HG03280 (cell line): ENCODE data around the gene AHDC1.
"Not testable (repeated sequence)": the region's sequence is repeated elsewhere in the genome, so short reads cannot be mapped to it uniquely, and the experiment has no call there.

ENCODE experiments used
- ATAC-seq: cut with Tn5 transposase; IDR thresholded peaks from one replicate; pipeline ENCODE4 v1.9.1; 2021; ENCODE audit warnings: mild to moderate bottlenecking, moderate library complexity; ENCODE audit not compliant: unreplicated experiment

Gene AHDC1

DNA sequence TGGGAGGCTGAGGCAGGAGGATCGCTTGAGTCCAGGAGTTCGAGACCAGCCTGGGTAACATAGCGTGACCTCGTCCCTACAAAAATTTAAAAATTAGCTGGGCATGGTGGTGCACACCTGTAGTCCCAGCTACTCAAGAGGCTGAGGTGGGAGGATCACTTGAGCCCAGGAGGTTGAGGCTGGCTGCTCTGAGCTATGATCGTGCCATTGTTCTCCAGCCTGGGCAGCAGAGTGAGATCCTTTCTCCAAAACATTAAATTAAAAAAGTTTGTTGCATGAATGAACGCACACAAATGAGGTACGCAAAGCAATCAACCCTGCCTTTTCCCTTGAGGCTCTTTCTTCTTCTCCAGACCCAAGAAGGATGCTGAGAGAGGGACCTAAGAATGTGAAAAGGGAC, 50.1 kb downstream of the AHDC1 start:
- ATAC-seq = not testable (repeated sequence)

DNA sequence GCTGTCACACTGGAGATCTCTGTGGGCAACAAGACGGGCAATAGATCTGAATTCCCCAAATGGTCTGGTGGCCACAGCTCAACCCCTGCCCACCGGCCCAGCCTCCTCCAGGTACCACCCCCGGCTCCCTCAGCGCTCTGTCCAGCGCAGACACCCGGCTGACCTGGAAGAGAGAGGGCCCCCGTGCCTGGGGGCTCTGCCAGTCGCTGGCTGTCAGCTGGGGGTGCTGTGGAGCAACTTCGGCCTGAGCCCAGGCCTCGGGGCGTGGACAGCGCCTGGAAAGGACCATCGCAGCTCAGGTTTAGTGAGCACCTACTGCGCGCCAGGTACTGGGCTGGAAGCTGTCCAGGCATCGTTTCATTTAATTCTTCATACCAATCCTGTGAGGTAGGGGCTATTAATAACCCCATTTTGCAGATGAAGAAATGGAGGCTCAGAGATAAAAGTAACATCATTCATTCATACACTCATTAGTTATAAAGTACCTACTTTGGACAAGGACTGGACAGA, 51.0 kb downstream of the AHDC1 start:
- ATAC-seq = no peak

DNA sequence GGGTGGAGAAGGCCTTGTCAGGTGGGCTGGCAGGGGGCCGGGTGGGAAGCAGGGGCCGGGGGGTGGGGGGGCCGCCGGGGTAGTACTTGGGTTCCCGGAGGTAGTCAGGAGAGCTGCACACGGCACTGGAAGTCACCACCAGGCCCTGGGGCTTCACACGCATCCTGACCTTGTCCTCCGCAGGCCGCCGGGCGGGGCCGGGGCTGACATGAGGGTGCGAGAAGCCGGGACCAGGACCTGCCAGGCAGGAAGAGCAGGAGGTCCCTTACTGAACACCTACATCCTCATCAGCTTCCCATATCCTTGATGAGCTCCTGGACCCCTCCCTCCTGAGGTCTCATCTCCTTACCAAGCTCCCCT, 52.0 kb downstream of the AHDC1 start:
- ATAC-seq = no peak

DNA sequence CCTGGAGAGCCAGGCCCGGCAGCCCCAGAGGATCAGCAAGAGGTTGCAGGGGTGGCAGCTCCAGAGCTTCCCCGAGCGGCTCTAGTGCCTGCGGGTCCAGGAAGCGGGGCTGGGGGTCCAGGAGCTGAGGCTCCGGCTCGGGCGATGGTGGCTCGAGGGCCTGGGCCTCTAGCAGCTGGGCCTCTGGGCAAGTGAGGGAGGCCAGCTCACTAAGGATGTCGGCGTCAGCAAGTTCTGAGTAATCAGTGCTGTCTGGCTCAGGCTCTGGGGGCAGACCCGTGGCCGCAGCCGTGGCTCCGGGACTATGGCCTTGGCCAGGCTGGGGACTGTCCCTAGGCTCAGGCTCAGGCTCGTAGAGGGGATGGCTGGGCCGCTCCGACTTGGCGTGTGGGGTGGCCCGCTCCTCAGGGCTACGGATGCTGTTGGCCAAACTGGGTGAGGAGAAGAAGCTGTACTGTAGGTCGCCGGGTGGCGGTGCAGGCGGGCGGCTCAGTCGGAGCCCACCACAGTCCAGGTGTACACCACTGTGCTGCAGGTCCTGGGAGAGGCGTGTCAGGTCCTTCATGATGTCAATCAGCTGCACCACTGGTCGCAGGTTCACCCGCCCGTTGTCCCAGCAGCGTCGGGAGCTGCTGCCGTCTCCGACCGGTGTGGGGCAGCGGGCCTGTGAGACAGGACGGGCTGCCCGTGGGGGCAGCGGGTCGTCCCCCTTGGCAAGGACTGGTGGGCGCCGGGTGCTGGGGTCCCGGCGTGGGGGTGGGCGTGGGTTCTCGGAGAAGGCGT, 52.6 kb downstream of the AHDC1 start:
- no peak for ATAC-seq

DNA sequence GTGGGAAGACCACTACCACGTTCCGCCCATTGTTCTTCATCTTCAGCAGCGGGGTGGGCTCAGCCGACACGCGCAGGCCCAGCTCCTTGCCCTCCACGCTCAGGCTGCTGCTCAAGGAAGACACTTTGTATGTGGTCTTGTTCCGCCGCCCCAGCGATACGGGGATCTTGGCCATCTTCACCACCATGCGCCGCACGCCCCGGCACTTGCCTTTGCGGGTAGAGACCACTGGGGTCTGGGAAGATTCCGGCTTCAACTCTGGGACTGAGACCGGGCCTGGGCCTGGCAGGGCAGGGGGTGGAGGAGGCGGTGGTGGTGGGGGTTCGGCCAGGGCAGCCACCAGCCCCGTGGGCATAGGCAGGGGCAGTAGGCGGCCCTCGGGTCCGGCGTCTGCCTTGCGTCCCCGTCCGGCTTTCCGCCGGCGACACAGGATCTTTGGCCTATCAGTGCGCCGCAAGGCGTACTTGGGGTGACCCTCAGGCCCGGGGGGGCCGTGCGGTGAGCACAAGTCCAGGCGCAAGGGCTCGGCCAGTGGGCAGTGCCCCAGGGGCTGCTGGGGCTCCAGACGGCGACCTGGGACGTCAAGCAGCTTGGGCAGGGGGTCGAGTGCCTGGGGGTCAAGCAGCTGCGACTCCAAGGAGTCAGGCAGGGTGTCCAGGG, 53.3 kb downstream of the AHDC1 start:
- ATAC-seq = no peak

DNA sequence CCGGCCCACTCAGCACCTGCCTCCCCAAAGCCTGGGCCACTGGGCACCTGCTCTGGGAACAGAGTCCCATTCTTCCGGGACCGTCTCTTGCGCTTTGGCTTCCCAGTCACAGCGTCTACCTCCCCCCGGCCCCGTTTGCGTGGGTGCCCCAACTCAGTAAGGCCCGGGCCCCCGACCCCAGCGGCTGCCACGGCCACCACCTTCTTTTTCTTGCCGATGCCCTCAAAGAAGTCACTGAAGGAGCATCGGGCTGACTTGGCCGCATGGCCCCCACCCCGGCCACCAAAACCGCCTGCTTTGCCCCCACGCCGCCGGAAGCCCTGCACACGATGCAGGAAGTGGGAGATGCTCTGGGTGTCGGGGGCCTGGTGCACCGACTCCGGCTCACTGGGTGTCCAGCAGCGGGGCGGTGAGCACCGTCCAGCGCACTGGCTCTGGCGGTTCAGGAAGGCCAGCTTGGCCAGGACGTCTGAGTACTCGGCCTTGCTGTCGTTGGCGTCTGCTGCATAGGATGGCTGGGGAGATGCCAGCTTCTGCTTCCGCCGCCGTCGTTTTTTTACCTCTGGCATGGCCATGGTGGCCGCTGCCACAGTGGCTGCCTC, 54.0 kb downstream of the AHDC1 start:
- no peak for ATAC-seq

DNA sequence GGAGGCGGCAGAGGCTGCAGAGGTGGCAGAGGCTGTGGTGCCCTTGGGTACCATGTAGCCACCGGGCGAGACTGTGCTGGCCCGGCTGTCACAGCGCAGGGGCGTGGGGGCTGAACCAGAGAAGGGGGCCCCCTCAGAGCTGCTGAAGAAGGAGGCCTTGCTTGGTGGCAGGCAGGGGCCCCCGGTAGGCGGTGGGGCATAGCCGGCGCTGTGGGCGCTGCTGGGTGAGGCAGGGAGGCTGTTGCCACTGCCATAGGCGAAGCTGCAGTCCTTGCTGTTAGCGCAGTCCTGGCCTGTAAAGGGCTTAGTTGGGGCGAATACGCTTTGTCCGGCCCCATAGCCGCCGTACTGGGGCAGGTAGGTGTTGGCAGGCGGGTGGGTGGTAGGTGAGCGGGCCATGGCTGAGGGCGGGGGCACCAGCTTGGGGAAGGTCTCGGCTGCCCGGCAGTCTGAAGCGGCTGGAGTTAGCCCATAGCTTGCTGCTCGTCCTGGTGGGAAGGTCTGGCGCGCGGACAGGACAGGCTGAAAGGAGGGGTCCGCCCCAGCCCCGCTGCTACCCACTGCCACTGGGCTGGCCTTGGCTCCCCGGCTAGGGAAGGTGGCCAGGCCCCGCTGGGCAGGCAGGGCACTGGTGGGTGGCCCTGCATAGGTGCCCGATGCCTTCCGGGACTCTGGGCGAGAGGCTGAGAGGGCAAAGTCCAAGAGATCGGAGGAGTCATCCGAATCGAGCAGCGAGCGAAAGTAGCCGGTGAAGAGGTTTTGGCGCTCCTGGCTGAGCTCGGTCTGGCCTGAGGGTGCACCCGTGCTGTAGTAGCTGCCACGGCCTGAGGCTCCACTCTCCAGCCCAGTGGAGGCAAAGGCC, 54.9 kb downstream of the AHDC1 start:
- ATAC-seq = no peak

DNA sequence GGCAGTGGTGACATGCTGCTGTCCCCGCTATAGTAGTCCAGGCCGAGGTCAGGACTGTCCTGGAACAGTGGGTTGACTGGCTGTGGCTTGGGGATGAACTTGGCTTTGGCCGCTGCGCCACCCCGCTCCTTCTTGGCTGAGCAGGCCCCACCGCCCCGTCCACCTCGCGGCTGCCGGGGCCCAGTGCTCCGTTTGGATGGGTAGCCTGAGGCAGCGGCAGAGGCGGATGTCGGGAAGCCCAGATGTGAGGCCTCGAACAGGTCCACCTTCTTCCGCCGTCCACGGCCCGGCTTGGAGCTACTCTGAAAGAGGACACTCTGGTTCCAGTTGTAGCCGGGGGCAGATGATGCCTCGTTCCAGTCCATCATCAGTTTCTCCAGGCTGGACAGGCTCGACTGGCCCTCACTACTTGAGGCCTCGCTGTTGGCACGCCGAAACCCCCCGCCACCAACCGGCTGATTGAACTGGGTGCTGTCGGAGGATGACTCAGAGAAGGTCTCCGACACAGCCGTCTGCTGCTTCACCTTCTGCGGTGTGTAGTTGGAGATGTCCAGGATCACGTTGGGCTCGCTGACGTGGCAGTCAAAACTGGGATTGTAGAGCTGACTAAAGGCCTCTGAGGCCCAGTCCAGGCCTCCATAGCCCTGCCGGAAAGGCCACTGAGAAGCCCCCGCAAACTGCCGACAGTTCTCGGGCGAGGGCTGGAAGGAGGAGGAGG, 55.6 kb downstream of the AHDC1 start:
- ATAC-seq = no peak

DNA sequence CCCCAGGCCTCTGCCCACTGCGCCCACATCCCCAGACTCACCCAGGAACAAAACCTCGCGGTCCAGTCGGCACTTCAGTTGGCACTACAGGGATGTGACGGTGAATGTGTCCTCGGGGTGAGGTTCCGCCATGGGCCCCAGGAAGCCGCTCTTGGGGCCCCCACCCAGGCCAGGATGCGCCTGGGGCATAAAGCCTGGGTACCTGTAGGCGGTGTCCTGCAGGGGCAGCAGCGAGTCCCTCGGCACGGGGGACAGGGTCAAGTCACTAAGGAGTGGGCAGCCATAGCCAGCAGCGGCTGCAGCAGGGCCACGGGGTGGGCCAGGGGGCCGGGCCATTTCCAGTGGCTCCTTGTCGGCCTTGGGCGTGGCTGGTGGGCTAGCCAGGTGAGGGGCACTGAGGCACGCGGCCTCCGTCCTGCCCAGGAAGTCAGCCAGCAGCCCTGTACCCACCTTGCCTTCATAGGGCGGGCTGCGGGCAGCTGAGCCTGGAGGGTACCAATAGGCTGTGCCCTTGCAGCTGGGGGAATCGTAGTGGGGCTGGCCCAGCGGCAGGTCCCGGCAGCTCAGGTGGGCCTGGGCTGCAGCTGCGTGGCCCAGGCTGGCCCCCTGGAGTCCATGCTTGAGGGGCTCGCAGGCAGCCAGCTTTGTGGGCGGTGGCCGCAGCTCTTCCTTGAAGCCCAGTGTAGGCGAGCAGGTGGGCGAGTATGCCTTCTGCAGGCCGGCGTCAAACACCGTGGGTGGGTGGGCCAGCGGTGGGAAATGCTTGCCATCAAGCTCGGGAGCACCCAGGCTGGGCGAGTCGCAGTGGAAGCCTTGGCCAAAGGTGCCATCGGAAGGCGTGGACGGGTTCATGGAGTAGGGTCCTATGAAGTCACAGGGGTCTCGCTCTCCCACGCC, 56.5 kb downstream of the AHDC1 start:
- ATAC-seq = no peak

DNA sequence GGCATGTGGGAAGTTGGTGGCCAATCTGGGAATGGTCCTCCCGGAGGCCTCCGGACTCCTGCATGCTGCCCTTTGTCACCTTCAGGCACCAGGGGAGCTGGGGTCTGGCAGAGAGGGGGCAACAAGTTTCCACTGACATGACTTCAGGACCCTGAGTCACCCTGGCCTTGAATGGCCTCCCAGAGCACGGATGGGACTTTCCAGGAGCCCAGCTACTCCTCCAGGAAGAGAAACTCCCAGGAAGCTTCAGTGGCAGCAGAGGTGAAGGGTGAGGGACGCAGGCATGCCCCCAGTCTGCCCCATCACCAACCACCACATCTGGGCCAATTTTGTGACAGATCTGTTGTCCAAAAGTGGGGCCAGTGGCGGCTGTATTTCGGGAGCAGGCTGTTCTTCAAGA, 58.1 kb downstream of the AHDC1 start:
- ATAC-seq = no peak

DNA sequence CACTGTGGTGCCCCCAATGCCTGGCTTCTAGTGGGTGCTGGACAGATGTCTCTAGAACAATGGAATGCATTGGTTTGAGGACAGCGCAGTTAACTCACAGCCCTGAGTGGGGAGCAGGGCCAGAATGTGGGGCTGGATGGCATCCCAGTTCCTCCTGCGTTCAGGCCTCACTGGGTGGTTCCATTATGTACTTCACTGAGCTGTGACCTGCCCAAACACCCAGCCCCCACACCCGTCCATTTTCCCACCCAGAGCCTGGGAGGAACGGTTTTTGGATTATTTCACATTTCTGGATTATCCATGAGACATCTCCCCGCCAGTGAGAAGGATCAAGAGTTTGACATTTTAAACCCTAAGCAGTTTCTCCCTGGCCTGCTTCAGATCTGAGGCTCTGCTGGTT, 58.7 kb downstream of the AHDC1 start:
- no peak for ATAC-seq

DNA sequence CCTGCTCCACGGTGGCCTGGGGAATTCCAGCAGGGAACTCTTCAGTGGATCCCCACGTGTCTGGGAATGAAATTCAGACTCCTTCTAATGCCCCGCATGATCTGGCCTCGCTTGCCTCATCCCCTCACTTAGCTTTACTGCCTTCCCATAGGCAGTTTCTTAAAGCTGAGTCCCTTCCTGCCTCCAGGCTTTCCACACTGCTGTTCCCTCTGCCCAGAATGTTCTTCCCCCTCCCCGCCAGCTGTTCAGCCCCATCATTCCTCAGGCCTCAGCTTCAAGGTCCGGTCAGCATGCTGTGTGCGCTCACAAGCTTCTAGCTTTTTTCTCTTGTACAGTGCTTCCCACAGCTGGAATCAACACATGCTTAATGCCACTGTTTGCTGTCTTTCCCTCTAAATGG, 59.1 kb downstream of the AHDC1 start:
- ATAC-seq = no peak

DNA sequence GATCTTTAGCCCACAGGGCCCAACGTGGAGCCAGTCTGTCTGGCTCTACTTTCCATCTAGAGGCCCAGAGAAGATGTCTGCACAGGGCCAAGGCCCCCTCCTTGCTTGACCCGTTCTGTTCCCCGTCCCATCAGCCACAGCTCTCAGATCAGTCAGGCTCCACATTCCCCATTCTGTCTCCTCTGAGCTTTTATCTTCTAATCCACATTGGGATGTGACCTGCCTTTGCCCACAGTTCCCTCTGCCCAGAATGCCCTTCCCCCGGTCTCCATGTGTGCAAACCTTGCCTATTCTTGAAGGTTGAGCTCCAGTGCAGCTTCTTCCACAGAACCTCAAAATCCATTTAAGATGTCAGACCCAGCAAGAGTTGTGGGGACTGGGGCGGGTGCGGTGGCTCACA, 60.7 kb downstream of the AHDC1 start:
- no peak for ATAC-seq

DNA sequence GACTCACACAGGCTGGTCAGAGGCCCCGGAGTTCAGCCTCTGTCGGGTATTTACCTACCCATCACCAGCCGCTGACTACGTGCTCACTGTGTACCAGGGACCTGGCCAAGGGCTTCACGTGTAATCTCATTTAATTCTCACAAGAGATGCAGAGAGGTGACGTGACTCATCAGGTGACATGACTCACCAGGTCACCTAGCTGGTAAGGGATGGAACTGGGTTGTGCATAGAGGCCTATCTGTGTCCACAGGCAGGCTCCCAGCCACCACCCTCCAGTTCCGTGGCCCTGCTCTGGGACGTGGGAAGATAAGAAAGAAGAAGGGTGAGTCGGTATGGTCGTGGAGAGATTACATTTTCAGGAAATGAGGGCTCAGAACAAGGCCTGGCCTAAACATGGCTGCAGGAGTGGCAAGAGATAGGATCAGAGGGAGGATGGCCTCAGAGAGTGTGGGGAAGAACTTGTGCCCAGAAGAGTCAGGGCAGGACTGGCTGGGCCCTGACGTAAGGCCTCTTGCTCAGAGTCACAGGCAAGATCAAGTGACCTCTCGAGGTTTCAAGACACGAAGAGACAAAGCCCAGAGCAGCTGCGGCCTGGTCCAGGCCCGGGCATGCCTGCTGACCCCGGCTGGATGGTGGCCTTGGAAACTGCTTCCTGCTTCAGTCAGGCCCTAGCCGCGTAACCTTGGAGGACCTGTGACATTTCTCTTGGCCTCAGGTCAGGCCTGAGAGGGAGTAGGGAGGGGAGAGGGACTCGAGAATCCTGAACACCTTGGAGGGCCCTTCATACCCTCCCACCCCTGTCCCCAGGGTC, 61.3 kb downstream of the AHDC1 start:
- no peak for ATAC-seq

DNA sequence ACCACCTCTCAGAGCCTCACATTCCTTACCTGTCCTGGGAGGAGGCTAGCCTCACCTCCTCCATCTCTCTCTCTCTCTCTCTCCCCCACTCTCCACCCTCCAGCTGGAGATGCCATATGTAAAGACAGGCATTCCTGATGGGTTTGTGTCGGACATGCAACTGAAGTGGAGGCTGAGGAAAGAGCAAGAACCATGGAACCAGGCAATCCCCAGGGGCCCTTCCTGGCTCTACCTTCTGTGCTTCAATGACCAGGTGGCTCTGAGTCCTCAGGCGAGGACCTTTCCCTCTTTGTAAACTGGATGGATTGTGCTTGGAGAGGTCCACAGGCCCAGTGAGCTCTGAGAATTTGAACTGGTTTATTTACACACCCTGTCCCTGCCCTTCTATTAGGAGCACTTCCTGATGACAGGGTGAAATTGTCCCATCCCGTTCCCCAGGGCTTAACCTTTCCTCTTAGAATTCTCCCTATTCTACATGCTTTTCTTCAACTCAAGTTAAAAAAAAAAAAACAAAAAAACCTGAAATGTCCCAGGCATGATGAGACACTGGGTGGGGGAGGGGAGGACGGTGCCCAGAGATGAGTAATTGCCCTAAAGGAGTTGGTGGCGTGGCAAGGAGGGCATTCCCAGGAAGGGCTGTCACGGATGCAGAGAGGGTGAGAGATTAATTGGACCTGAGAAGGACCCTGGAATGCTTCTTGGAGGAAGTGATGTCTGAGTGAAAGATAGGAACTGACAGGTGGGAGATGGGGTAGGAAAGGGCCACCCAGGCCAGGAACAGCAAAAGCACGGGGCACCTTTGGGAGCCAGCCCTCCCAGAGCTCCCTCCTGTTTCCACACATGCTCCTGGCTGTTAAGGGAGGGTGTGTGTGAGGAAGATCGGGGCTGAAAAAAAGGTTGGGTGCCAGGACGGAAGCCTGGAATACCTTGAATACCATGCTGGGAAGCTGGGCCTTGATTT, 63.8 kb downstream of the AHDC1 start:
- no peak for ATAC-seq

DNA sequence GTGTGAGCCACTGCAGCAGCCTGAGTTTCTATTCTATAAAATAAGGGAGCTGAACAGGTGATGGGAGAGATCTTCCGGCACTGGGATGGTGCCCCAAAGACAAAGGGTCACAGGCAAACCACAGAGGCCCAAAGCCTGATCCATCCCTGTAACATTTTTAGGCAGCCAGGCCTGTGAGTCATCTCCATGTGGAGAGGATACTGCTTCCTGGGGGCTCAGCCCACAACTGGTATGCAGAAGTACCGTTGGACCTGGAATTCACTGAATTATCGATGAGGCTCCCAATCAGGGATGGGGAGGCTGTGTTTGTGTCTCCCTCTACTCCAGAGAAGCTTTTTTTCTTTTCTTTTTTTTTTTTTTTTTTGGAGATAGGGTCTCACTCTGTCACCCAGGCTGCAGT, 65.2 kb downstream of the AHDC1 start:
- no peak for ATAC-seq

DNA sequence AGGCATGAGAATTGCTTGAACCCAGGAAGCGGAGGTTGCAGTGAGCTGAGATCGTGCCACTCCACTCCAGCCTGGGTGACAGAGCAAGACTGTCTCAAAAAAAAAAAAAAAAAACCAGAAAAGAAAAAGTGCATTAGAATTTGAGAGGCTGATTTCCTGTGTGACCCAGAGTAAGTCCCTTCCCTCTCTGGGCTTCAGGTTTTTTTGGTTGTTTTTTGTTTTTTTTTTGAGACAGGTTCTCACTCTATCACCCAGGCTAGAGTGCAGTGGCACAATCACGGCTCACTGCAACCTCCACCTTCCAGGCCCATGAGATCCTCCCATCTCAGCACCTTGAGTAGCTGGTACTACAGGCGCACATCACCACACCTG, 65.7 kb downstream of the AHDC1 start:
- ATAC-seq = not testable (repeated sequence)

DNA sequence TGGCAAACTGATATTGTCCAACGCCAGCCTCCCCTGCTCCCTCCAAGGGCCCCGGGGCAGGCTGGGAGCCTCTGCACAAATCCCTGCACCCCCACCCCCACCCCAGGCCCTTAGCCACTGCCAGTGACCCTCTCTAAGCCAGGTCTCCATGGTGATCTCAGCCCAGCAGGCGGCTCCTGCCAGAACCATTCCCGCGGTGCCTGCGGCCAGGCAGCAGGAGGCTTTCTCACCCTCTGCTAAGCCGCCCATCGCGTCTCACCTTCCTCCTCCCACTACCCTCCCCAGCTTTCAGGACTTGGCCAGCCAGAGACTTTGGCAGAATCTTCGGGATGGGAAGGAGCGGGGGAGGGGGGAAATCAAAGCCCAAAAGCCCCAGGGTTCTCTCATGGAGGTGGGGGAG, 67.2 kb downstream of the AHDC1 start:
- ATAC-seq = no peak
